ENCODE data around the gene MYOZ2.

MYOZ2 gene

DNA sequence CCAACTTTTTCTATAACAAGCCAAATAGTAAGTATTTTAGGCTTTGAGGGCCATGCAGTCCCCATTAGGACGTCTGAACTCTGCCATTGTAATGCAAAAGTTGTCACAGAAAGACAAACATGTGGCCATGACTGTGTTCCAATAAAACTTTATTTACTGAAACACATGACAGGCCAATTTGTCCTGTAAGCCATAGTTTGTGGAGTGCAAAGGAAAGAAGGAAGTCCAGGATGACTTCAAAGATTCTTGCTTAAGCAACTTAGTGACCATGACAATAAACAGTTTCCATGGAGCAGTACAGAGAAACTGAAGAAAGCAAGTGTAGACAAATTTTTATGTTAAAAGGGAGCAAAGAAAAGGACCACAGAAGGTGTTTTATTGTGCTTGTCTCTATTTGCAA, 35.0 kb upstream of the MYOZ2 start:
- TF ChIP-seq ZFX (IDR thresholded peaks at IDR 0.05): no peak
- TF ChIP-seq, protein P1, sequence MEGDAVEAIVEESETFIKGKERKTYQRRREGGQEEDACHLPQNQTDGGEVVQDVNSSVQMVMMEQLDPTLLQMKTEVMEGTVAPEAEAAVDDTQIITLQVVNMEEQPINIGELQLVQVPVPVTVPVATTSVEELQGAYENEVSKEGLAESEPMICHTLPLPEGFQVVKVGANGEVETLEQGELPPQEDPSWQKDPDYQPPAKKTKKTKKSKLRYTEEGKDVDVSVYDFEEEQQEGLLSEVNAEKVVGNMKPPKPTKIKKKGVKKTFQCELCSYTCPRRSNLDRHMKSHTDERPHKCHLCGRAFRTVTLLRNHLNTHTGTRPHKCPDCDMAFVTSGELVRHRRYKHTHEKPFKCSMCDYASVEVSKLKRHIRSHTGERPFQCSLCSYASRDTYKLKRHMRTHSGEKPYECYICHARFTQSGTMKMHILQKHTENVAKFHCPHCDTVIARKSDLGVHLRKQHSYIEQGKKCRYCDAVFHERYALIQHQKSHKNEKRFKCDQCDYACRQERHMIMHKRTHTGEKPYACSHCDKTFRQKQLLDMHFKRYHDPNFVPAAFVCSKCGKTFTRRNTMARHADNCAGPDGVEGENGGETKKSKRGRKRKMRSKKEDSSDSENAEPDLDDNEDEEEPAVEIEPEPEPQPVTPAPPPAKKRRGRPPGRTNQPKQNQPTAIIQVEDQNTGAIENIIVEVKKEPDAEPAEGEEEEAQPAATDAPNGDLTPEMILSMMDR (conservative IDR thresholded peaks at IDR 0.05): no peak

DNA sequence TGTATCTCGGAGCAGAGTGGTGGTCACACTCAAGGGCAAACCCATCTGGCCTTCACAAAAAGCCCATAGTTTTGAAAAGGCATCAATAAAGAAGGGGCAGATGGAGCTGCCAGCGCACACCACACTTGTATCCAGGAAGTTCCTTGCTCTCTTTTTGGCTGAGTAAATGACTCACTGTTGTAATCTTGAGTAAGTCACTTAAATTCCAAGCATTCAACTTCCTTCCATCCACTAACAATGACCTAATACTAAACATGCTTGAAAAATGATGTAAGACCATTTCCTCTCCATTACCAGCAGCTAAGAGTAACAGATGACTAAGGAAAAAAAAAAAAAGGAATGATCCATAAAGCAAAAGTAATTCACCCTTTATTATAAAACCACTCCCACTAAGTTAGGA, 32.4 kb upstream of the MYOZ2 start:
- H3K27ac ChIP-seq: no peak overlapping the region
- TF ChIP-seq, protein P1 (conservative IDR thresholded peaks at IDR 0.05): no peak
- TF ChIP-seq ZFX (IDR thresholded peaks at IDR 0.05): no peak

More for the DNA sequence above, 35.0 kb upstream of the MYOZ2 start:
- no peak overlapping the region for H3K27ac ChIP-seq

- TF ChIP-seq ZFX (IDR thresholded peaks at IDR 0.05): no peak
- TF ChIP-seq, protein P1 (conservative IDR thresholded peaks at IDR 0.05): no peak
- H3K27ac ChIP-seq: no peak overlapping the region
Measured at GRCh38 chr4:119104644-119105273, 30.9 kb upstream of the MYOZ2 start.

GRCh38 chr4:119105605-119106004, 30.0 kb upstream of the MYOZ2 start:
- TF ChIP-seq, protein P1 (conservative IDR thresholded peaks at IDR 0.05): no peak
- no peak for TF ChIP-seq ZFX (IDR thresholded peaks at IDR 0.05)
- H3K27ac ChIP-seq: no peak overlapping the region

GRCh38 chr4:119106036-119107000, 29.3 kb upstream of the MYOZ2 start:
- no peak for TF ChIP-seq ZFX (IDR thresholded peaks at IDR 0.05)
- TF ChIP-seq, protein P1 (conservative IDR thresholded peaks at IDR 0.05): no peak

GRCh38 chr4:119110121-119110520, 25.5 kb upstream of the MYOZ2 start:
- TF ChIP-seq, protein P1 (conservative IDR thresholded peaks at IDR 0.05): no peak
- TF ChIP-seq ZFX (IDR thresholded peaks at IDR 0.05): no peak
- H3K27ac ChIP-seq: no peak overlapping the region

More at GRCh38 chr4:119106036-119107000, 29.3 kb upstream of the MYOZ2 start:
- H3K27ac ChIP-seq: no peak overlapping the region

- no peak overlapping the region for H3K27ac ChIP-seq
- TF ChIP-seq, protein P1 (conservative IDR thresholded peaks at IDR 0.05): no peak
- TF ChIP-seq ZFX (IDR thresholded peaks at IDR 0.05): no peak
Measured at GRCh38 chr4:119111296-119111695, 24.3 kb upstream of the MYOZ2 start.
